DLD1 (cell line): ENCODE data around the gene SKP1.

Experiments used
- in situ Hi-C: cut with HindIII; loops from 2 replicates; pipeline ENCODE4 v1.10.0; 2017; ENCODE audit warnings: low sequenced_read_pairs

SKP1 gene

GRCh38 chr5:134115806-134116175, 61.0 kb downstream of the SKP1 start:
- in situ Hi-C loops, result no loop called here

GRCh38 chr5:134114886-134115805, 61.6 kb downstream of the SKP1 start:
- in situ Hi-C loops, result no loop called here

GRCh38 chr5:134113902-134114875, 62.6 kb downstream of the SKP1 start, which contains the start of gene TCF7:
Gene TCF7 (plus strand): TSS chr5:134114681. CDS start chr5:134114907, 226 bp downstream.
- in situ Hi-C loops, result no loop called here

- in situ Hi-C loops, result no loop called here
These were observed 63.3 kb downstream of the SKP1 start for GRCh38 chr5:134113363-134113889.

GRCh38 chr5:134112726-134113362, 63.9 kb downstream of the SKP1 start:
- in situ Hi-C loops, result no loop called here

GRCh38 chr5:134111741-134112647, 64.8 kb downstream of the SKP1 start:
- in situ Hi-C loops, result no loop called here

GRCh38 chr5:134110382-134110781, 66.4 kb downstream of the SKP1 start:
- in situ Hi-C loops, result no loop called here

- in situ Hi-C loops, result no loop called here
These were observed 69.0 kb downstream of the SKP1 start for GRCh38 chr5:134107779-134108178.

- in situ Hi-C loops, result no loop called here
These were observed 69.6 kb downstream of the SKP1 start for GRCh38 chr5:134106991-134107701.

- in situ Hi-C loops, result no loop called here
These were observed 72.6 kb downstream of the SKP1 start for GRCh38 chr5:134103998-134104654.

GRCh38 chr5:134103397-134103796, 73.4 kb downstream of the SKP1 start:
- in situ Hi-C loops, result no loop called here

- in situ Hi-C loops, result no loop called here
These were observed 74.9 kb downstream of the SKP1 start for GRCh38 chr5:134101686-134102439.

- in situ Hi-C loops, result no loop called here
These were observed 76.3 kb downstream of the SKP1 start for GRCh38 chr5:134100283-134101091.

GRCh38 chr5:134099939-134100282, 76.8 kb downstream of the SKP1 start:
- in situ Hi-C loops, result no loop called here

GRCh38 chr5:134099288-134099872, 77.4 kb downstream of the SKP1 start:
- in situ Hi-C loops, result no loop called here
